ENCODE results near the gene PLEKHM1.
"Not testable (repeated sequence)": the region's sequence is repeated elsewhere in the genome, so short reads cannot be mapped to it uniquely, and the experiment has no call there.

Gene PLEKHM1

GRCh38 chr17:45460422-45460821, 30.1 kb downstream of the PLEKHM1 start:
- not testable (repeated sequence) for DNase-seq

- DNase-seq: not testable (repeated sequence)
Measured at GRCh38 chr17:45454341-45454740, 36.2 kb downstream of the PLEKHM1 start.

- not testable (repeated sequence) for DNase-seq
Measured at GRCh38 chr17:45453731-45454130, 36.8 kb downstream of the PLEKHM1 start.

- DNase-seq: not testable (repeated sequence)
Measured at GRCh38 chr17:45453225-45453534, 37.3 kb downstream of the PLEKHM1 start.

- not testable (repeated sequence) for DNase-seq
Measured at GRCh38 chr17:45452329-45453224, 37.9 kb downstream of the PLEKHM1 start.

- not testable (repeated sequence) for DNase-seq
Measured at GRCh38 chr17:45451660-45452059, 38.9 kb downstream of the PLEKHM1 start.

GRCh38 chr17:45451131-45451530, 39.4 kb downstream of the PLEKHM1 start:
- DNase-seq: no peak

GRCh38 chr17:45449708-45450329, 40.7 kb downstream of the PLEKHM1 start:
- DNase-seq: not testable (repeated sequence)

- not testable (repeated sequence) for DNase-seq
Measured at GRCh38 chr17:45449260-45449659, 41.3 kb downstream of the PLEKHM1 start.

- DNase-seq: not testable (repeated sequence)
Measured at GRCh38 chr17:45448483-45448882, 42.0 kb downstream of the PLEKHM1 start.

- not testable (repeated sequence) for DNase-seq
Measured at GRCh38 chr17:45448066-45448465, 42.5 kb downstream of the PLEKHM1 start.

- DNase-seq: not testable (repeated sequence)
Measured at GRCh38 chr17:45447650-45448049, 42.9 kb downstream of the PLEKHM1 start.

- not testable (repeated sequence) for DNase-seq
Measured at GRCh38 chr17:45446872-45447625, 43.5 kb downstream of the PLEKHM1 start.

GRCh38 chr17:45445901-45446743, 44.4 kb downstream of the PLEKHM1 start:
- DNase-seq: peak; percentile 56

GRCh38 chr17:45444856-45445820, 45.4 kb downstream of the PLEKHM1 start:
- not testable (repeated sequence) for DNase-seq

GRCh38 chr17:45444301-45444700, 46.2 kb downstream of the PLEKHM1 start:
- not testable (repeated sequence) for DNase-seq

GRCh38 chr17:45443371-45444260, 46.9 kb downstream of the PLEKHM1 start:
- DNase-seq: not testable (repeated sequence)

- DNase-seq: no peak
Measured at GRCh38 chr17:45441526-45442310, 48.8 kb downstream of the PLEKHM1 start.

GRCh38 chr17:45440839-45441515, 49.5 kb downstream of the PLEKHM1 start:
- not testable (repeated sequence) for DNase-seq

Measured in fibroblast of skin of right biceps (primary cell).